ENCODE results near the gene DKK1. TPM values are rescaled to one million over a fixed set of nuclear protein-coding genes. Genes with fewer than 3 reads are reported as not detected.

Gene DKK1
- total and polyA plus RNA-seq, 2 donors (not counting 3 experiments of a cell fraction or from before 2014, with no cell fraction given) = 184 to 202 TPM

DNA sequence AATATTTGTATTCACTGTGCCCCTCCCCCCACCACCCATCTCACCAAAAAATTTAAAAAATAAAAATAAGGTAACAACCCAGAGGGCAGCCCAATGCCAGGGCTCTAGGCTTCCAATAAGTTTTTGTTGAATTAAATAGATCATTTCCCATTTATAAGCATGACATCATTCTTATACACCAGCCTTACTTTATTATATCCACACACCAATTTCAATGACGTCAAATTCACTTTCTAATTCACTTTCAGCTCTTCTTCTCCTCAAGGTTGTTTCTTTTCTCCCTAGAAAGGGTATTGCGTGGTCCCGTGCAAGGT, 1.2 kb upstream of the DKK1 start:
- H3K9me1 ChIP-seq (replicated peaks; ENCODE audit: control insufficient read depth, extremely low read depth, insufficient read depth, low read length) = no peaks in the 10 kb centered on the region
- peaks cover 33% of the 10 kb centered on the region for H3K4me1 ChIP-seq (ENCODE audit: control insufficient read depth, extremely low read depth, insufficient read depth, low read length)
- H3K9ac ChIP-seq (replicated peaks; ENCODE audit: extremely low read depth, insufficient read depth, low read length) = peak overlapping the region; percentile 89
- POLR2A ChIA-PET = interaction anchor here (0.8 to 3.4 kb wide), 3 partner anchors 175 to 266 kb away, joined by 3 to 21 read pairs (median 11); no protein-coding TSS in a partner anchor
- FAIRE-seq (no peak), DNase-seq (ENCODE audit: low read depth, low spot score) (no peak)
- TF ChIP-seq, protein P1, sequence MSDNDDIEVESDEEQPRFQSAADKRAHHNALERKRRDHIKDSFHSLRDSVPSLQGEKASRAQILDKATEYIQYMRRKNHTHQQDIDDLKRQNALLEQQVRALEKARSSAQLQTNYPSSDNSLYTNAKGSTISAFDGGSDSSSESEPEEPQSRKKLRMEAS (IDR thresholded peaks at IDR 0.05; ENCODE audit: insufficient read depth, insufficient read length) = no peak
- TF ChIP-seq MYC (IDR thresholded peaks at IDR 0.05; ENCODE audit: low read depth, low read length) (no peak), JUN (IDR thresholded peaks at IDR 0.05; ENCODE audit: borderline replicate concordance, insufficient read depth, insufficient read length, low read depth) (peak; percentile 66), POLR2AphosphoS5 (IDR thresholded peaks at IDR 0.05; ENCODE audit: insufficient read depth, low read depth, low read length) (no peak), POLR2A (IDR thresholded peaks at IDR 0.05; ENCODE audit: low read depth, low read length) (no peak), EZH2 (IDR thresholded peaks at IDR 0.05; ENCODE audit: borderline replicate concordance, low read depth, low read length, severe bottlenecking) (no peak), FOS (IDR thresholded peaks at IDR 0.05; ENCODE audit: borderline replicate concordance, insufficient read depth, low read length) (no peak)
- TF ChIP-seq, protein P2, sequence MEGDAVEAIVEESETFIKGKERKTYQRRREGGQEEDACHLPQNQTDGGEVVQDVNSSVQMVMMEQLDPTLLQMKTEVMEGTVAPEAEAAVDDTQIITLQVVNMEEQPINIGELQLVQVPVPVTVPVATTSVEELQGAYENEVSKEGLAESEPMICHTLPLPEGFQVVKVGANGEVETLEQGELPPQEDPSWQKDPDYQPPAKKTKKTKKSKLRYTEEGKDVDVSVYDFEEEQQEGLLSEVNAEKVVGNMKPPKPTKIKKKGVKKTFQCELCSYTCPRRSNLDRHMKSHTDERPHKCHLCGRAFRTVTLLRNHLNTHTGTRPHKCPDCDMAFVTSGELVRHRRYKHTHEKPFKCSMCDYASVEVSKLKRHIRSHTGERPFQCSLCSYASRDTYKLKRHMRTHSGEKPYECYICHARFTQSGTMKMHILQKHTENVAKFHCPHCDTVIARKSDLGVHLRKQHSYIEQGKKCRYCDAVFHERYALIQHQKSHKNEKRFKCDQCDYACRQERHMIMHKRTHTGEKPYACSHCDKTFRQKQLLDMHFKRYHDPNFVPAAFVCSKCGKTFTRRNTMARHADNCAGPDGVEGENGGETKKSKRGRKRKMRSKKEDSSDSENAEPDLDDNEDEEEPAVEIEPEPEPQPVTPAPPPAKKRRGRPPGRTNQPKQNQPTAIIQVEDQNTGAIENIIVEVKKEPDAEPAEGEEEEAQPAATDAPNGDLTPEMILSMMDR (IDR thresholded peaks at IDR 0.05; ENCODE audit: extremely low read depth in 1 of 2, insufficient read depth in 1 of 2, low read depth in 1 of 2, low read length in 2 of 2) = no peak
- dilution Hi-C loops (cut with MboI; ENCODE audit: extremely low pct_ligation_motif_present, low sequenced_read_pairs) = no loop called here
- H3K79me2 ChIP-seq (ENCODE audit: control insufficient read depth, insufficient read depth, low read length) = peaks cover 30% of the 10 kb centered on the region
- H3K4me3 ChIP-seq (replicated peaks in 1 of 3; ENCODE audit: insufficient read depth in 1 of 3, low read depth in 1 of 3, low read length in 3 of 3) = peak overlapping the region; percentile 32 to 98 (median 90)
- peak overlapping the region; percentile 93 for H3K4me2 ChIP-seq (ENCODE audit: insufficient read depth, low read length)
- peak overlapping the region; percentile 71 for H3K27ac ChIP-seq (ENCODE audit: insufficient read depth, low read depth, low read length)
- H3K9me3 ChIP-seq (replicated peaks; ENCODE audit: control insufficient read depth, insufficient read depth, low read length) = no peaks in the 10 kb centered on the region
- no TSS peak for BruUV-seq (replicated peaks)
- H4K20me1 ChIP-seq (replicated peaks; ENCODE audit: control insufficient read depth, extremely low read depth, insufficient read depth, low read length) = no peaks in the 10 kb centered on the region
- CTCF ChIA-PET = interaction anchor here (1.5 to 16.5 kb wide), 4 partner anchors 13 to 254 kb away, joined by 3 to 630 read pairs (median 45); no protein-coding TSS in a partner anchor
- peak overlapping the region; percentile 89 for H2AFZ ChIP-seq (ENCODE audit: low read depth, low read length)
- intact Hi-C loops (cut with micrococcal nuclease) = loop anchor here (5.0 kb wide), 1 partner anchor 354 kb away; no protein-coding TSS in a partner anchor
- no peaks in the 10 kb centered on the region for H3K27me3 ChIP-seq (ENCODE audit: control insufficient read depth in 2 of 2, insufficient read depth in 2 of 2, low read length in 2 of 2)
- no peaks in the 10 kb centered on the region for H3K36me3 ChIP-seq (ENCODE audit: control insufficient read depth in 2 of 2, extremely low read depth in 1 of 2, insufficient read depth in 2 of 2, low read length in 2 of 2)

Measured in endothelial cell of umbilical vein (primary cell).